GM19328 (cell line): ENCODE data around the gene WNT7B.

Source experiments
- ATAC-seq: cut with Tn5 transposase; IDR thresholded peaks from one replicate; pipeline ENCODE4 v1.9.1; 2021; ENCODE audit warnings: mild to moderate bottlenecking, moderate library complexity; ENCODE audit not compliant: unreplicated experiment

Gene WNT7B

GRCh38 chr22:45974498-45974897, 2.5 kb downstream of the WNT7B start:
- ATAC-seq: no peak

GRCh38 chr22:45972889-45973253, 4.1 kb downstream of the WNT7B start:
- ATAC-seq: no peak

GRCh38 chr22:45972091-45972888, 4.7 kb downstream of the WNT7B start:
- no peak for ATAC-seq

- no peak for ATAC-seq
Measured at GRCh38 chr22:45971408-45972028, 5.4 kb downstream of the WNT7B start.

- ATAC-seq: no peak
Measured at GRCh38 chr22:45970705-45971407, 6.1 kb downstream of the WNT7B start.

DNA sequence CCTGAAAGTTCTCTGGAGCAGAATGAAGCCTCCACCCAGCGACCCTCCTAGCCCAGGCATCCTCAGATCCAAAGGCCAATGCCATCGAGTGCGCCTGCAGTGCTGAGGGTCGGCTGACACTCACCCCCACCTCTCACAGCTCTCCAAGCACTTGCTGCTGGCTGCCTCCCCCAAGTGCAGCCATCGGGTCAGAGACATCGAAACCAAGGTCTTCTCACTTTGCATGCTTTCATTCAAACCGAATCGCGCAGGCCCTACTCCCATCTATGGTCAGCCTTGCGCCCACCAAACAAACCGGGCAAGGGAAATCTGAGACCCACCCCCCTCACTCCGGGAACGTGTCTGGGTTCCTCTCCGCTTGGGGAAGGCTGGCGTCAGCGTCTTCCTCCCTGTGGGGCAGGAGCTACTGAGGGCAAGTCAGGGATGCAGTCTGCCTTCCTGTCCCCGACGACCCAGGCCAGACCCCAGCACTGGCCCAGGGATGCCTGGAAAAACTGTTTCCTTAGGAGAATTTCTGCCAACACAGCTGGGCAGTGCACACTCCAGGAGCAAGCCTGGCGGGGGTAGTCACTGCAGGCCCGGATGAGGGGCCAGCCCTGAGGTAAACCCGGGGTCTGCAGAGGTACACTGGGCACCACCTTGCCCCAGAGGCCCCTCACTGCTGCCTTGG, 7.0 kb downstream of the WNT7B start:
- no peak for ATAC-seq

DNA sequence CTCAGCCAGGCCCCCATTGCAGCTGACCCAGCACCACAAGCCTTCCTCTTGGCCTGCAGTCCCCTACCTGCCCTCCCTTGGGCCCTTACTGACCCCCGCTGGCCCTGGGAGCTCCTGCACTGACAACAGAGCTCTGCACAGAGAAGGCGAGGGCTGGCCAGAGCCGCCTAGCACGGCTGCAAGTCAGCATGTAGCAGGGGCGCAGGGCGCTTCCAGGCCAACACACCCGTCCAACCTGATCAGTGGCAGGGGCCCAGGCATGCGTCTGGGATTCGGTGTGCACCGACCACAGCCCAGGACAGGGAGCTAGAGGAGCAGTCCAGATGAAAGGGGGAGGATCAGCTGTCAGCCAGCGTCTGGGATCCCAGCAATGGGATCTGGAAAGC, 7.6 kb downstream of the WNT7B start:
- ATAC-seq: no peak

DNA sequence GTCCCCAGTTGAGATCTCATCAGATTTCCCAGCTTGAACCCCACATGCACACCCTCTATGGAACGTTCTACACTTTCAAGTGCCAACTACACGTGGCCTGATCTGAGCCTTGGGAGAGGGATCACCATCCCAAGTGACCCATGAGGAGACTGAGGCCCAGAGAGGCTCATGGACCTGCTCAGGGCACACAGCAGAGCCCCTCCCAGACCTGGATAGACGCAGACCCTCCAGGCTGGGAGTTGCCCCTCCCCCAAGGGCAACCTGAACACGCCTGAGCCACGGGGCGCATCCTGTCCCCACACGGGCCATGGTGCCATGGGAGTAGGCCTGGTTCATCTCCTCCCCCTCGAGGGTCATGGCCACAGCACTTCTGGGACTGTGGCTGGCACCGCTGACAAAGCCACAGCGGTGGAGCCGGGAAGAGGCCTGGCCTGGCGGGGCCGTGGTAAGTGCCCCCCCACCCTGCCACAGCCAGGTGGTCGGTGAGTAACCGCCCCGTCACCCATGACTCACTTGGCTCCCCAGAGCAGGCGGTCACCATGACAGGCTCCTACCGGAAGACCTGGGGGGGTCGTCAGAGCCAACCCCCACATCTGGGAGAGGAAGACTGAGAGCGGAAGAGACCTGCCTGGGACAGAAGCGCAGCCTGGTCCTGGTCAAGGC, 8.1 kb downstream of the WNT7B start:
- no peak for ATAC-seq

- no peak for ATAC-seq
Measured at GRCh38 chr22:45968003-45968650, 8.8 kb downstream of the WNT7B start.

- no peak for ATAC-seq
Measured at GRCh38 chr22:45966895-45967365, 10.0 kb downstream of the WNT7B start.

GRCh38 chr22:45966320-45966894, 10.6 kb downstream of the WNT7B start:
- no peak for ATAC-seq

GRCh38 chr22:45965563-45965962, 11.4 kb downstream of the WNT7B start:
- no peak for ATAC-seq

- no peak for ATAC-seq
Measured at GRCh38 chr22:45964926-45965527, 11.9 kb downstream of the WNT7B start.

DNA sequence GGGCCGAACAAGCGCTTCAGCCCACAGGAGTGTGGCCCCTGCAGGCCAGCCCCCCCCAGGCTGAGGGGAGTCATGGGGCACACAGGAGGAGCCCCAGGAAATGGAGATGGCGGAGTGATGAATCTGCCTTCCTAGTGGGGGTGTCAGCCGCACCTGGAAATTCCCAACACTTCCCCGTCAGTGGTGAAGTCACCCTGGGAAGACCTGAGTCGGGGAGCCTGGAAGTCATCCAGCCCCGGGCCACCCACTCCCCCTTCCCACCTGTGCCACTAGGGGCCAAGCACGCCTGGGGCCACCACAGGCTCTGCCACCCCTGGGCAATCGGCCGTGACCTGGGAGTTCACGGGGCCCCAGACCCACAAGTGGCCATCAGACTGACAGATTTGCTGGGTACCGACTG, 12.6 kb downstream of the WNT7B start:
- no peak for ATAC-seq

DNA sequence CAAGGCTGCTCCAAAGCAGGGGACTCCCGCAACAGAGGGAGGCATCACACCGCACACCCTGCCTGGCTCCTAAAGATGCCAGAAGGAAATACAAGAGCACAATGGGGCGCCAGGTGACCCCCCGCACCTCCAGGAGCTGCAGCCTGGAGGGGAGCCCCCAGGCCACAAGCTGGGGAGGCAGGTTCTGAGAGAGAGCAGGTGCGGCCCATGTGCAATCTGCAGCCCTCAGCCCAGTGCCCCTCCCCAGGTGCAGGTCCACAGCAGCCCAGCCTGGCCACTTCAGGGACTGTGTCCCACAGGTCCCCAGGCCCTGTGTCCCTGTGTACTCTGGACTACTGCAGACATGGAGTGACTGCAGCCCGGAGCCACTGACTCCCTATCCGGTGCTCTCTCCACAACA, 13.1 kb downstream of the WNT7B start:
- no peak for ATAC-seq

DNA sequence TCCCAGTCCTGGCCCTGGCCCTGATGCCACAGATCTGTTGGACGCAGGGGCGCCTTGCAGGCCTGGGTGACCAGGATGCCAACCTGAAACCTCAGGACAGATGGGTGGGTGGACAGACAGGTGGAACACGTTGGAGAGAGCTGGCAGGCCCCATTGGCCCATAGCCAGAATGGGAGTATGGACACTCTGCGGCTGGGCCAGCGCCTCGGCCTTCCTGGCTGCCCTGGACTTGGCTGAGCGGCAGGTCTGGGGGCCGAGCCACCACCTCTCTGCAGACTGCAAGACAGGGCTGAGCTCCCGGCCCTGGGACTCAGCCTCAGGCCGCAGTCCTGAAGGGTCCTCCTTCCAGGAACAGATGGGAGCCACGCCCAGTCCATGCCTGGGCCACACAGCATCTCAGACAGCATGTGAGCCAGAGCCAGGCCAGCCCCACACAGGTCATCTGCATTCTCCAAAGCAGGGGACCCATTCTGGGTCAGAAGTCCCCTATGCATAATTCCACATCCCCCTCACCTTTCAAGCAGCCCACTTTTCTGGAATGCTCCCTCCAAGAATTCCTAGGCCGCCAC, 14.1 kb downstream of the WNT7B start:
- ATAC-seq: no peak

DNA sequence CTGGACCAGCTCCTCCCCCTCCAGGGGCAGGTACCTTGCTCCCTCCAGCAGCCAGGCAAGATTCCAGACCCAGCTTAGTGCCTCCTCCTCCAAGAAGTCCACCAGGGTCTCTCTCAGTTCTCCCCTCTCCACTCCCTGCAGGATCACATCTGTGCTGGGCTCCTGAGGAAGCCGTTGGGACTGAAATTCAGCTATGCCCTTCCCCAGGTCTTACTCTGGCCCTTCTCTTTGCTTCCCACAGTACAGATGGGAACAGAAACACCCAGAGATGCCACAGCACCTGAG, 14.6 kb downstream of the WNT7B start:
- ATAC-seq: no peak

DNA sequence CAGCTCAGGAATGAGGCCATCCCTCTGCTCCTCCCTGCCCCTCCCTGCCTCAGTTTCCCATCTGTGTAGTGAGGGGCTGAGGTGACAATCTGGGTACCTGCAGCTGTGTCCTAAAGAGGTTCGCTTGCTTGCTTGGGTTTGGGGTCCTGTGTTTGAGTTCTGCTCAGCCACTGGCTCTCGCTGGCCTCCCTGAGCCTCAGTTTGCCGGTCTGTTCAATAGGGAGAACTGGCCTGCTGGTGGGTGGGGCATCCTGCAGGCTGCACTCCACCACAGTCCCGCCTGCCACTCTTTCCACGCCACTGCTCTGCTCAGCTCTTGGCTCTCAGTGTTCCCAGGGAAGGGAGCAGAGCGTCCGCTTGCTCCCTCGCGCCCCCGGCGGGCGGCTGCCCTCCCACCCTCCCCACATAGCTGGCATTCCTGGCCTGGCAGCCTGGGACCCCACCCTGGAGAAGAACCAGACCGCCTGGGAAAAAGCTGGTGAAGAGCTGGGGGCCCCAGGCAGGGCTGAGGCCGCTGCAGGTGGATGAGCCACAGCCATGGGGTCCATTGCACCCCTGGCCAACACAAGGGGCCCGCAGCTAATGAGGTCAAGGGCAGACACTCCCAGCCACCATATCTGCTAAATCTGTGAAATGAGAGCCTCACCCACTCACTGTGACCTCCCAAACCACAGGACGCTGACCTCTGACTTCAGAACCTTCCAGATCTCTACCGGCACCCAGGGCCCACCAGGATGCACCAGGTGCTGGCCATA, 15.1 kb downstream of the WNT7B start:
- ATAC-seq: no peak
